HG03469 (cell line): ENCODE measurements around the gene CHD9.
"Not testable (repeated sequence)": the region's sequence is repeated elsewhere in the genome, so short reads cannot be mapped to it uniquely, and the experiment has no call there.

ENCODE experiments used
- ATAC-seq: cut with Tn5 transposase; IDR thresholded peaks from one replicate; pipeline ENCODE4 v1.9.1; 2021; ENCODE audit warnings: mild to moderate bottlenecking, moderate library complexity, moderate number of reproducible peaks; ENCODE audit not compliant: unreplicated experiment

CHD9 gene

DNA sequence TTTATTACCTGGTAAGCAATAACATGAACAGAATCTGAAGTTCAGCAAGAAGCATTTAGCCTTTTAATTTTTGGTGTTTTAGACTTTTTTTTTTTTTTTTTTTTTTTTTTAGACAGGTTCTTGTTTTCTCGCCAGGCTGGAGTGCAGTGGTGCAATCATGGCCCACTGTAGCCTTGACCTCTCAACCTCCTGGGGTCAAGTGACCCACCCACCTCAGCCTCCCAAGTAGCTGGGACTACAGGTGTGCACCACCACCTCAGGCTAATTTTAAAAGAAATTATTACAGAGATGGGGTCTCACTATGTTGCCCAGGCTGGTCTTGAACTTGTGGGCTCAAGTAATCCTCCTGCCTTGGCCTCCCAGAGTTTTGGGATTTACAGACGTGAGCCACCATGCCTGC lies 206.5 kb downstream of the CHD9 start:
- ATAC-seq, result no peak

DNA sequence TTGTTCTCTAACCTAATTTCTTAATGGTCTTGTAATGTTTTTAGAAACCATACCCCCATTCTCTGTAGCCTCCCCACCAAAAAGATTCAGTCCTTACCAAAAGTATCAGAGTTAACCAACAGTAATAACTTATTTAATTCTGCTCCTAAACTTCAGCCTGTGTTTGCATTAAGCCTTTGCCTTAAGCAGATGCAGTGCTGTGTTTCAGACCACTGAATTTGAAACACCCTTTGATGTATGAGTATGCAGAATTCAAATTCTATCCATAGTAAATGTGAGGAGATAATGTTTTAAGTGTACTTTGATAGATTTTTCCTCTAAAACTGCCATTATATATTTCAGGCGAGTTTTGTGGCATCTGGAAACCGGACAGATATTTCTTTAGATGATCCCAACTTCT lies 207.9 kb downstream of the CHD9 start:
- no peak for ATAC-seq

DNA sequence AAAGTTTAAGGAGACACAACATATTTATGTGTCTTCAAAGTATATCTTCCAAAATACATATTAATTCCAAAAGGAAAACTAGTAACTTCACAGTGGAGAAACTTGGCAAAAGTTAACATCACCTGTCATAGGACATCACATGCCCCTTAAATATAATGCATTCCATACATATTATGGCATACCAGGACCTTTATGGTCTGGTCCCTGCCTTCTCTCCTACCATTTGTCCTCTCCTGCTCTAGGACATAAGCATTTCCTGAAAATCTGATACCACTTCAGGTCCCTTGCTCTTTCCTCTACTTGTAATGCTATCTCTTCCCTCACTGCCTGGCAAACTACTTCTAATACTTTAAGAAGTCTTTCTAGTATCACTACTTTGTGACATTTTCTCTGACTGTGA lies 211.4 kb downstream of the CHD9 start:
- ATAC-seq, result no peak

DNA sequence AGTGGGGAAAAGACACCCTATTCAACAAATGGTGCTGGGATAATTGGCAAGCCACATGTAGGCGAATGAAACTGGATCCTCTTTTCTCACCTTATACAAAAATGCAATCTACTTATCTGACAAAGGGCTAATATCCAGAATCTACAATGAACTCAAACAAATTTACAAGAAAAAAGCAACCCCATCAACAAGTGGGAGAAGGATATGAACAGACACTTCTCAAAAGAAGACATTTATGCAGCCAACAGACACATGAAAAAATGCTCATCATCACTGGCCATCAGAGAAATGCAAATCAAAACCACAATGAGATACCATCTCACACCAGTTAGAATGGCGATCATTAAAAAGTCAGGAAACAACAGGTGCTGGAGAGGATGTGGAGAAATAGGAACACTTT lies 223.7 kb downstream of the CHD9 start:
- ATAC-seq, result not testable (repeated sequence)

DNA sequence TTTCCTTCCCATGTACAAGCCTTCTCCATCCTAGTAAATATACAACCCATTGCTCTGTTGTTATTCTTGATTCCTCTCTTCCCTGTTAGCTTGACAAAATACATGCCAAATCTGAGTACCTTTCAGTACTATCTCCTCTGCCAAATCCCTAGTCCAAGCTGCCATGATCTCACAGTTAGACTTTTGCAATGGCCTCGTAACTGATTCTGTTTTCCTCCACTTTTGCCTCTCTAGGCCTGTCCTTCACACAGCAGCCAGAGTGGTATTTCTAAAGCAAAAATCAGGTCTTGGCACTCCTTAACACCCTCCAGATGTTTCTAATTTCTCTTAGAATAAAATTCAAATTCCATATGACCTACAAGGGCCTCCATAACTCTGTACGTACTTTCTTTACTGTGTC lies 226.5 kb downstream of the CHD9 start:
- ATAC-seq, result no peak

DNA sequence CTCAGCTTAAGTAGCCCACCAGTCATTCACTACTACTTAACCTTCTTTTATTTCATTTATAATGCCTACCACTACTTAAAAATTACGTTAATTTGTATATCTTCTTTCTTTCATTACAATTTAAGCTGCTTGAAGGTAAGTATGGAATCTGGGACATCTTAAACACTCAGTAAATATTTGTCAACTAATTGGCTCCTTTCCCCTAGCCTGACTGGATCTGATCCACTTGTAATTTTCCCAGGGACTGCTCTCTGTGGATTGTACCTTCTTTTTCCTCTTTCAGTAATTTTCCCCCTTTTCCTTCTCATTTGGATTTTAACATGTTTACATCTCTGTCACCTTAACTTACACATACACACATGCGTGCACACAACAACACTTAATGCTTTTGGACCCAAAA lies 227.1 kb downstream of the CHD9 start:
- no peak for ATAC-seq

DNA sequence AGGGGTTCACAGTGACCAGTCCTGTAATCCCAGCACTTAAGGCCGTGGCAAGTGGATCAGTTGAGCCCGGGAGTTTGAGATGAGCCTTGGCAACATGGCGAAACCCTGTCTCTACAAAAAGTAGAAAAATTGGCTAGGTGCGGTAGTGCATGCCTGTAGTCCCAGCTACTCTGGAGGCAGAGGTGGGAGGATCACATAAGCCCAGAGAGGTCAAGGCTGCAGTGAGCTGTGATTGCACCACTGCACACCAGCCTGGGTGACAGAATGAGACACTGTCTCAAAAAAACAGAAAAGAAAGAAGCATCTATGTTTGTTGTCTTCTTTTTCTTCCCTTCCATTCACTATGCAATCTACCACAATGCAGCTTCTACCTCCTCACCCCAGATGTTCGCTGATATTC lies 227.5 kb downstream of the CHD9 start:
- ATAC-seq, result no peak

DNA sequence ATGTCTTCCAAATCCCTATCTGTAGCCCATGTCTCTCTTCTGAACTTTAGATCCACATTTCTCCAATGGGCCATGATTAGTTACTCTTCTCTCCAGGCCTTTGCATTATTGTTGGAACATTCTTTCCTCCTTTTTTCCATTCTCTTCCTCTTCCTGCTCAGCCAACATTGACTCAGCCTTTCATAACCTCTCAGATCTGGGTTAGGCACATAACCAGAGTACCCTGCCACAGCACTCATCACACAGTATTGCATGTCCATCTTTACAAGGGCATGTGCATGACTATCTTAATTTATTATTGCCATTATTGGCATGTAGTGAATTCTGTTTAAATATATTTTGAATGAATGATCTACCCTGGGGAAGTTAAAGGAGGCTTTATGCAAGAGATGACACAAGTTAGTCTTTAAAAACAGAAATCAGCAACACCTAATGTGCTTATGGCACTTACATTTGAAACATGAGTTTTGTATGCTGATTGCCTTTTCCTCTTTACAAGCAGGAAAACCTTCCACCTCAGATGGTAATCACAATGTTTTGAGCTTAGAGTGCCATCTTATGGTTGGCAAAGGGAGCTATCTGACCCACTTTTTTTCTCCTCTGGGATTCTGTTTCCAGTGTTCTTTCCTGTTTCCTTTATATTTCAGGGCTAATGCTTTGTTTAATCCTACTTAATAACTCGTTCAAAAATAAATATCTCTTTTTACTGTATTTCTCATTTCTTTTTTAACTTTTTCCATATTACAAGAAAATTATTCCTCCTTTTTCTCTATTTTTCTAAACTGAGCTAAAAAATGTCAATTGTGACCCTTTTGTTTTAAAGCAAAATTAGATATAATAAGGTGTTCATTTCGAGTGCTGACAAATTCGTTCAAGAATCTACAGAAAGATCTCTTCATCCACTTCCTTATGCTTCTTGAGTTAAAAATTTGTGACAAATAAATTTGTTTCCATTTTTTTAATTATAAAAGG lies 228.5 kb downstream of the CHD9 start:
- no peak for ATAC-seq

DNA sequence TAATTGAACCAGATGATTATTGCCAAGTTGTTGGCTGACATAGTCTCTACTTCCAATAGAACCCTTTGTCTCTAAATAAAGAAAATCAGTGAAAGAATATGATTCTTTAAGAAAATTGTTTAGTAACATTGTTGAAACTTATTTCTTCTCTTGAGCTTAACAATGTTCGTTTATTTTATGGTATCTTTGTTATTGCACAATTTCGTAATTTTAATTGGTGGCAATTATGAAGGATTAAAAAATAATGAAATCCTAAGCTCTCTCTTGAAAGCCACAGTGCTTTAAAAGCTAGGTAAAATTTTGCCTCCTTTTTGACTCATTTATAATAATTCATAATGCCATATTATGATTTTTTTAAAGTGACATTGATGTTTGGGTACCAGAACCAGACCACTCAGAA lies 230.4 kb downstream of the CHD9 start:
- ATAC-seq, result no peak

DNA sequence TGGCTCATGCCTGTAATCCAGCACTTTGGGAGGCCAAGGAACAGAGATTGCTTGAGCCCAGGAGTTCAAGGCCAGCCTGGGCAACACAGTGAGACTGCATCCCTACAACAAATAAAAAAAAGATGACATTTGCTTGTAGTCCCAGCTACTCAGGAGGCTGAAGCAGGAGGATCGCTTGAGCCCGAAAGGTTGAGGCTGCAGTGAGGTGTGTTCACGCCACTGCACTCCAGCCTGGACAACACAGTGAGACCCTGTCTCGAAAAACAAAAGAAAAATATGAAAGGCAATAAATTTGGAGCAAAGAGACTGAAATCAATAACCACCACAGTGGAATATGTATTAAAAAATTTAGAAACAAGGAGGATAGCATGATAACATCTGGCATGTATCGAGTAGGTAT lies 235.7 kb downstream of the CHD9 start:
- ATAC-seq, result no peak

DNA sequence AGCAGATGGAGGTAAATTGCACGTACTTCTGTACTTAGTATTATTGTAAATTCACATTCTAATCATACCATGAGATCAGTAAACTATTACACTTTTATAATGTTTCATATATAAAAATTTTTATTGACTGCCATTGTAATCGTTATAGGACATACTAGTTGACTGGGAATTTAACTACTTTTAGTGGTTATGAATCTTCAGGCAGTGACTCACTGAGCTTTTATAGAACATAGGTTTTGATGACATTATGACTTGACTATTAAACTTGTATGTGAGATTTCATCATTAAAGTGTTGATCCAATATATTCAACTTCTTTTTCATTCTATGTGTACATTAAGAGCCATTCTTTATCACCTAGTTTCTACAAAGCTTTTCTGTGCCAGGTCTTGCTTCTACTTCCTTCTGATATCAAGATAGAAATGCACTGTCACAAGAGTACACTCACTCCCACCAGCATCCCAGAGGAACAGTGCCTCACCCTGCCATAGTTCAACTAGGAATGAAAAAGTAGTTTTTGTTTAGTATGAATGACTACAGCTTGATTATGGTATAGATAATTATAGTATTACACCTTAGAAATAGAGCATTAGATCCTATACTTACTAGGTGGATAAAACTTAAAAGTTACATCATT lies 237.1 kb downstream of the CHD9 start:
- ATAC-seq, result no peak

DNA sequence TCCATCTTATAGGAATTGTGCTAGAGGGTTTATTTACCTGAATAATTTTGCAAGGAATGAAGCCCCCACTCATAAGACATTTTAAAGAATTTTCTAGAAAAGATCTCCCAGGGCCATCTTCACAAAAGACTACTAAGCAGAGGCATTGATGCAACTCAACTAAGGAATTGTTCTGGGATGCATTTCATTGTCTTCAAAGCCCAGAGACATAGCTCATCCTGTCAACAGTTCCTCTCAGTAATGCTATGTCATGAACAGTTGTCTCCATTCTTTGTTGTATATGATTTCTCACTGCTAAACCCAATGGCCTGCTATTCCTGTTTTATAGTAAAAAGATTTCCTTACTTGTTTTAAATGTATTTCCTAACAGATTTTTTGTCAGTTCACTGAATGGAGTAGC lies 242.7 kb downstream of the CHD9 start:
- no peak for ATAC-seq

DNA sequence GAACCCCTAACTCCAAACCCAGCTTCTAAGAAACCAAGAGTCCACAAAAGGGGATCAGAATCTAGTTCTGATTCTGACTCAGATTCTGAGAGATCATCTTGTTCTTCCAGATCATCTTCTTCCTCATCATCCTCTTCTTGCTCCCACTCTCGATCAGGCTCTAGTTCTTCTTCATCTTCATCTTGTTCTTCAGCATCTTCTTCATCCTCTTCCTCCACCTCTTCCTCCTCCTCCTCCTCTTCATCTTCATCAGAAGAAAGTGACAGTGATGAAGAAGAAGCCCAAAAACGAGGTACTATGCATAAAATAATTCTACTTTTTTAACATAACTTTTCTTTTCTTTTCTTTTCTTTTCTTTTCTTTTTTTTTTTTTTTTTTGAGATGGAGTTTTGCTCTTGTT lies 249.5 kb downstream of the CHD9 start:
- no peak for ATAC-seq

DNA sequence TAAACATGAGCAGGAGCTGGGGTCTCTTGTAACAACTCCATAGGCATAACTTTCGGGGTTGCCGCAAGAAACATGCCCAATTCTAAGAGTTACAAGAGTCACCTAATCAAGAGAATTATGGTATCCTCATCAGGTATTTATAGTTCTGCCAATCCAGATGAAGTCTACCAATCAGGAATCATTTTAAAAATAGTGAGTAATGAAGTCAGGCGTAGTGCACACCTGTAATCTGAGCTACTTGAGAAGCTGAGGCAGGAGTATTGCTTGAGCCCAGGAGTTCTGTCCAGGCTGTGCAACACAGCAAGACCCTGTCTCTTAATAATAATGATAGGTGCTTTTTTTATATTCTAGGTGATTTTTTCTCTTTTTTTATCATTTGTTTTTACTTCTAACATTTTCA lies 251.0 kb downstream of the CHD9 start:
- no peak for ATAC-seq

DNA sequence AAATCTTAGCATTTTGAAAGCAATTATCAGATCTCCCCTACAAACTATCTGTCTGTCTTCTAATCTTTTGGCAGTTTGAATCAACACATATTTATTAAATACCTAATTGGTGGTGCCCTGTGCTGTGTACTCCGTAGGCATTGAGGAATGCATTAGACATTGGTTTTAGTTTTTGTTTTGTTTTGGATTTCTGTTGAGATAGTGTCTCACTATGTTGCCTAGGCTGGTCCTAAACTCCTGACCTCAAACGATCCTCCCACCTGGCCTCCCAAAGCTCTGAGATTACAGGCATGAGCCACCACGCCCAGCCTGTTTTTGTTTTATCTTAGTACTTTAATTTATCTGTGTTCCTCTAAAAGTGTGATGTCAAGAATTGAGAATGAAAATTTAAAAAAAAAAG lies 254.7 kb downstream of the CHD9 start:
- ATAC-seq, result no peak

DNA sequence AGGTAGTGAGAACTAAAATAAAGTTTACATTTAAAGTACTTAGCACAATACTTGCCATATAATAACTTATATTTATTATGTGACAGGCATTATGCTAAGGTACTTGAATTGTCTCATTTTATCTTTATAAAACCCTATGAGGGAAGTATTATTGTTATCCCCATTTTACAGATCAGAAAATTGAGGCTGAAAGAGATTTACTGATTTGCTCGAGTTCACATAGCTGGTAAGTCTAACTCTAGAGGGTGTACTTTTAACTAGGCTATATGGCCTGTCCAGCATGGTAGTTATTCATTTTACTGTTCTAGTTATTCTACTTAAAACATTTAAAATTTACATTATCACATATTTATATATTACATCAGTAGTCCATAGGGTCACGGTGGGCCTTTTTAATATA lies 266.2 kb downstream of the CHD9 start:
- no peak for ATAC-seq

DNA sequence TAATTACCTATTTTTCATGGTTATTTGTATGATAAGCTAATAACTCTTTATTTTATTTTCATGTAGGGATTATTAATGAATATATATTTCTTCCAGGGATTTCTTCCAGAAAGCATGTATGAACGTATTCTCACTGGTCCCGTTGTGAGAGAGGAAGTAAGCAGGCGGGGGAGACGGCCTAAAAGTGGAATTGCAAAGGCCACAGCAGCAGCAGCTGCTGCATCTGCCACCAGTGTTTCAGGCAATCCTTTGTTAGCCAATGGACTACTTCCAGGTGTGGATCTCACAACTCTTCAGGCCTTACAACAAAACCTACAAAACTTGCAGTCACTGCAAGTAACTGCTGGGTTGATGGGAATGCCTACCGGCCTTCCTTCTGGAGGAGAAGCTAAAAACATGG lies 269.1 kb downstream of the CHD9 start:
- ATAC-seq, result no peak

DNA sequence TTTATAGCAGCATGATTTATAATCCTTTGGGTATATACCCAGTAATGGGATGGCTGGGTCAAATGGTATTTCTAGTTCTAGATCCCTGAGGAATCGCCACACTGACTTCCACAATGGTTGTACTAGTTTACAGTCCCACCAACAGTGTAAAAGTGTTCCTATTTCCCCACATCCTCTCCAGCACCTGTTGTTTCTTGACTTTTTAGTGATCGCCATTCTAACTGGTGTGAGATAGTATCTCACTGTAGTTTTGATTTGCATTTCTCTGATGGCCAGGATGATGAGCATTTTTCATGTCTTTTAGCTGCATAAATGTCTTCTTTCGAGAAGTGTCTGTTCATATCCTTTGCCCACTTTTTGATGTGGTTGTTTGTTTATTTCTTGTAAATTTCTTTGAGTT lies 276.2 kb downstream of the CHD9 start:
- not testable (repeated sequence) for ATAC-seq

DNA sequence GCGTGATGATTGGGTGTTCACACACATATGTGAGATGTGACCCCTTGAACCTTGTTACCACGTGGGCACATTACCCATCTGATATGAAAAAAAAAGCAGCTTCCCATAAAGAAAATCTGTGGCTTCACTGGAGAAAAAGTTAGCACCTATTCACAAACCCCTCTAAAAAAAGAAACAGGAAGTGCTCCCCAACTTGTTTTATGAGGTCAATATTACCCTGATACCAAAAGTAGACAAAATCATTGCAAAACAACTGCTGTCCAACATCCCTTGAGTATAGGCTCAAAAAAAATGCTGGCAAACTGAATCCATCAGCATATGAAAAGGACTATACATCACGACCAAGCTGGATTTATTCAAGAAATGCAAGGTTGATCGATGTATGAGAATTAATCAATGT lies 279.8 kb downstream of the CHD9 start:
- ATAC-seq, result no peak

DNA sequence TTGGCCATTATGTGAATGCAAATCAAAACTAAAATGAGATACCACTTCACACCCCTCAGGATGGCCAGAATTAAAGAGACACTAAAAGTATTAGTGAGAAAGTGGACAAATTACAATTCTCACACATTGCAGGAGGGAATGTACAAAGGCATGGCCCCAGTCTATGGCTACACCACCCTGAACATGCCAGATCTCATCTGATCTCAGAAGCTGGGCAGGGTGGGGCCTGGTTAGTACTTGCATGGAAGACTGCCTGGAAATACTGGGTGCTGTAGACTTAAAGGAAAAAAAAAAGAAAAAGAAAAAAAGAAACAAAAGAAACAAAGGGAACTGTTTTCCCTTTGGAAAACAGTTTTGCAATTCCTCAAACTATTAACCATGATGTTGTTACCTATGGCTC lies 282.5 kb downstream of the CHD9 start:
- ATAC-seq, result no peak

DNA sequence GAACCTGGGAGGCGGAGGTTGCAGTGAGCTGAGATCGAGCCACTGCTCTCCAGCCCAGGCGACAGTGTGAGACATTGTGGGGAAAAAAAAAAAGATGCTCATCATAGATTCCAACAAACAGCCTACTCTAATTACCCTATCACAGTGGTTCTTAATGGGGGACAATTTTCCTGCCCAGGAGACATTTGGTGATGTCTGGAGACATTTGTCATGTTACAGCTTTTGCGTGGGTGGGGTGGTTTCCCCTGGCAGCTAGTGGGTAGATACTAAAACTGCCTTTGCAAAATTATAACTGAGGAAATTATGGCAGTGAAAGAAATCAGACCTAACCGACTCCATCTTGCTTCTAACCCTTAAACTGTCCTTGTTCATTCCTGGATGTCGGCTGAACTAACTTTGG lies 287.0 kb downstream of the CHD9 start:
- no peak for ATAC-seq

DNA sequence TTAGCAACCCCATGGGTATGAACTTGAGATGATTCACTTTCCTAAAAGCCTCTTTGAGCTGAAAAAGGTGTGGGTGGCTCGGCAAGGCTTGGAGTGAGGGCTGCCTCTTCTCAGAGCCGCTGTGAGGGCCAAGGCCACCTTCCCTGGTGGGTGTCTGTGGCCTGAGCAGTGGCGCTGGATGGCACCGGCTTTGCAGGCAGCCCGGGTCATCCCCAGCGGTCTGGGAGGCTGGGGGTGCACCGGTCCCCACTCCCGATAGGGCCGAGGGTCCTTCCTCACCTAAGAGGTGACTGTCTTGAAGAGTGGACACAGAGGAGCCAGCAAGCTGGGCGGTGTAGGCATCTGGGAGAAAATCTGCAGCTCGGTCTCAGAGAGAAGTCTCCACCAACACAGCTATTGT lies 300.3 kb downstream of the CHD9 start:
- no peak for ATAC-seq
